ENCODE results near the gene DMBX1. TPM values are rescaled to one million over a fixed set of nuclear protein-coding genes. Genes with fewer than 3 reads are reported as not detected.

DMBX1 gene
- polyA plus RNA-seq, 1 donor from 2014 or later: 0.28 TPM

DNA sequence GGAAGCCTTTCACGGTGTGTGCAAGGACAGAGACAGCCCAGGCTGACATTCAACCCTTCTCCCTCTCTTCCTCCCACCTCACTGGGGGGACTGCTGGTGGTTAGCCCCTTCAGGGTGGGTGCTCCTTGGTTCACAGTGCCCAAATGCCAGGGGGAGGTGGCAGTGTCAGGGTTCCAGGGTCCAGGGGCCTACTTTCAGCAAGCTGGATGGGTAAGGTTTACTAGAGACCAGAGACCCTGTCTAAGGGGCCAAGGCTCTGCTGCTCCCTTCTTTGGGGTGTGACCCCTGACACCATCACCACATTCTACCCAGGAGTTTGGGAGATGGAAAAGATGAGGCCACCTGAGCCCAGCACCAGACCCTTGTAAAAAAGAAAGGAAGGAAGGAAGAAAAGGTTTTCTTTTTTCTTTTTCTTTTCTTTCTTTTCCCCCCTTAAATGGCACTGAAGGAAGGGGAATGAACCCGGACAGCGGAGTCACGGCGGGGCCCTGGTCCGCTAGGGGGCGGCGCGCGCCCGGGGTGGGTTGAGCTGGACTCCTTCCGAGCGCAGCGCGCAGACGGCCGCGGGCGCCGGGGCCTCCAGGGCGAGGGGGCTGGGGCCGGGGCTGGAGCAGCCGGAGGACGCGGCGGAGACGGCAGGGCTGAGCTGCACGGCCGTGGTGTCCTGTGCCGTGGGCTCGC is 43.0 kb downstream of the DMBX1 start:
- Histone ChIP-seq H3K9me3 (ENCODE audit: low read length) (no peaks in the 10 kb centered on the region), H3K27ac (ENCODE audit: low read length) (no peak overlapping the region), H2AFZ (ENCODE audit: low read depth, low read length) (no peak overlapping the region), H3K4me2 (ENCODE audit: low read length) (no peak overlapping the region), H3K27me3 (ENCODE audit: insufficient read depth, low read depth, low read length) (peaks cover 64% of the 10 kb centered on the region), H4K20me1 (ENCODE audit: insufficient read depth) (no peaks in the 10 kb centered on the region), H3K9ac (ENCODE audit: low read length) (no peak overlapping the region), H3K79me2 (replicated peaks; ENCODE audit: insufficient read depth, low read length) (no peaks in the 10 kb centered on the region), H3F3A (ENCODE audit: insufficient read depth, low read length, poor library complexity, severe bottlenecking) (no peaks in the 10 kb centered on the region), H3K36me3 (ENCODE audit: insufficient read depth, low read length) (no peaks in the 10 kb centered on the region), H3K9me2 (ENCODE audit: insufficient read depth, low read length) (no peaks in the 10 kb centered on the region), H3K4me3 (ENCODE audit: low read length) (peak overlapping the region; percentile 28)
- TF ChIP-seq, protein P1, sequence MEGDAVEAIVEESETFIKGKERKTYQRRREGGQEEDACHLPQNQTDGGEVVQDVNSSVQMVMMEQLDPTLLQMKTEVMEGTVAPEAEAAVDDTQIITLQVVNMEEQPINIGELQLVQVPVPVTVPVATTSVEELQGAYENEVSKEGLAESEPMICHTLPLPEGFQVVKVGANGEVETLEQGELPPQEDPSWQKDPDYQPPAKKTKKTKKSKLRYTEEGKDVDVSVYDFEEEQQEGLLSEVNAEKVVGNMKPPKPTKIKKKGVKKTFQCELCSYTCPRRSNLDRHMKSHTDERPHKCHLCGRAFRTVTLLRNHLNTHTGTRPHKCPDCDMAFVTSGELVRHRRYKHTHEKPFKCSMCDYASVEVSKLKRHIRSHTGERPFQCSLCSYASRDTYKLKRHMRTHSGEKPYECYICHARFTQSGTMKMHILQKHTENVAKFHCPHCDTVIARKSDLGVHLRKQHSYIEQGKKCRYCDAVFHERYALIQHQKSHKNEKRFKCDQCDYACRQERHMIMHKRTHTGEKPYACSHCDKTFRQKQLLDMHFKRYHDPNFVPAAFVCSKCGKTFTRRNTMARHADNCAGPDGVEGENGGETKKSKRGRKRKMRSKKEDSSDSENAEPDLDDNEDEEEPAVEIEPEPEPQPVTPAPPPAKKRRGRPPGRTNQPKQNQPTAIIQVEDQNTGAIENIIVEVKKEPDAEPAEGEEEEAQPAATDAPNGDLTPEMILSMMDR (IDR thresholded peaks at IDR 0.05; ENCODE audit: poor library complexity, severe bottlenecking): peak; percentile 73
- TF ChIP-seq RAD21 (conservative IDR thresholded peaks at IDR 0.05) (peak; percentile 77), POLR2AphosphoS5 (IDR thresholded peaks at IDR 0.05) (peak; percentile 16), SMC3 (conservative IDR thresholded peaks at IDR 0.05; ENCODE audit: poor library complexity) (peak; percentile 77)
- TF ChIP-seq, protein P2, sequence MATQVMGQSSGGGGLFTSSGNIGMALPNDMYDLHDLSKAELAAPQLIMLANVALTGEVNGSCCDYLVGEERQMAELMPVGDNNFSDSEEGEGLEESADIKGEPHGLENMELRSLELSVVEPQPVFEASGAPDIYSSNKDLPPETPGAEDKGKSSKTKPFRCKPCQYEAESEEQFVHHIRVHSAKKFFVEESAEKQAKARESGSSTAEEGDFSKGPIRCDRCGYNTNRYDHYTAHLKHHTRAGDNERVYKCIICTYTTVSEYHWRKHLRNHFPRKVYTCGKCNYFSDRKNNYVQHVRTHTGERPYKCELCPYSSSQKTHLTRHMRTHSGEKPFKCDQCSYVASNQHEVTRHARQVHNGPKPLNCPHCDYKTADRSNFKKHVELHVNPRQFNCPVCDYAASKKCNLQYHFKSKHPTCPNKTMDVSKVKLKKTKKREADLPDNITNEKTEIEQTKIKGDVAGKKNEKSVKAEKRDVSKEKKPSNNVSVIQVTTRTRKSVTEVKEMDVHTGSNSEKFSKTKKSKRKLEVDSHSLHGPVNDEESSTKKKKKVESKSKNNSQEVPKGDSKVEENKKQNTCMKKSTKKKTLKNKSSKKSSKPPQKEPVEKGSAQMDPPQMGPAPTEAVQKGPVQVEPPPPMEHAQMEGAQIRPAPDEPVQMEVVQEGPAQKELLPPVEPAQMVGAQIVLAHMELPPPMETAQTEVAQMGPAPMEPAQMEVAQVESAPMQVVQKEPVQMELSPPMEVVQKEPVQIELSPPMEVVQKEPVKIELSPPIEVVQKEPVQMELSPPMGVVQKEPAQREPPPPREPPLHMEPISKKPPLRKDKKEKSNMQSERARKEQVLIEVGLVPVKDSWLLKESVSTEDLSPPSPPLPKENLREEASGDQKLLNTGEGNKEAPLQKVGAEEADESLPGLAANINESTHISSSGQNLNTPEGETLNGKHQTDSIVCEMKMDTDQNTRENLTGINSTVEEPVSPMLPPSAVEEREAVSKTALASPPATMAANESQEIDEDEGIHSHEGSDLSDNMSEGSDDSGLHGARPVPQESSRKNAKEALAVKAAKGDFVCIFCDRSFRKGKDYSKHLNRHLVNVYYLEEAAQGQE (IDR thresholded peaks at IDR 0.05; ENCODE audit: borderline replicate concordance): no peak

DNA sequence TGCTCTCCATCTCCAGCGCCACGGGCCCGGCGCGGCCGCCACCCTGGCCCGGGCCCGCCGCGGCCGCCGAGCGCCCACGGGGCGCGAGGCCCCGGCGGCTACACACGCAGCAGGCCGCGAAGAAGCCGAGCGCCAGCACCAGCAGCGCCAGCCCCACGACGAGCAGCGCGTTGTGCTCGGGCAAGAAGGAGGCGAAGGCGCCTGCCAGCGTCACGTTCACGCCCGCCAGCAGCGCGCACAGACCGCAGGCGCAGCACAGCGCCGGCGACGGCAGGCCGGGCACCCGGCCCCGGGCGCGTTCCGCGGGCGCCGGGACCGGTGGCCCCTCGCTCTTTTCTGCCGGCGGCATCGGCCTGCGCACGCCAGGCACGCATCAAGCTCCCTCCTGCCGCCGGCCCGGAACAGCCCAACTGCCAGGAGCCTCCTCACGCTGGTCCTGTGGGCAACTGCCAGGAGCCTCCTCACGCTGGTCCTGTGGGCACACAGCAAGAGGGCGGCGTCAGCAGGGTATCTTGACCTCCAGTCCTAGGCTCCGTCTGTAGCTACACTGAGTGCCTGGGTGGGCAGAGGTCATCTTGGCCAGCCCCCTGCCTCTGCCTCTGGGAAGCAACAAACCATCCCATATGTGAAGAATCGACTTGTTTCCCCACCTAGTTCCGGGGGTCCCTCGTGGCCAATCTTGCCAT is 43.7 kb downstream of the DMBX1 start:
- Histone ChIP-seq H3K79me2 (replicated peaks; ENCODE audit: insufficient read depth, low read length) (no peaks in the 10 kb centered on the region), H3F3A (ENCODE audit: insufficient read depth, low read length, poor library complexity, severe bottlenecking) (no peaks in the 10 kb centered on the region), H2AFZ (ENCODE audit: low read depth, low read length) (no peak overlapping the region), H3K9ac (ENCODE audit: low read length) (peak overlapping the region; percentile 50), H3K4me3 (ENCODE audit: low read length) (peak overlapping the region; percentile 55), H3K27ac (ENCODE audit: low read length) (no peak overlapping the region), H3K9me3 (ENCODE audit: low read length) (no peaks in the 10 kb centered on the region), H4K20me1 (ENCODE audit: insufficient read depth) (no peaks in the 10 kb centered on the region), H3K4me2 (ENCODE audit: low read length) (no peak overlapping the region), H3K36me3 (ENCODE audit: insufficient read depth, low read length) (no peaks in the 10 kb centered on the region), H3K27me3 (ENCODE audit: insufficient read depth, low read depth, low read length) (peaks cover 57% of the 10 kb centered on the region), H3K9me2 (ENCODE audit: insufficient read depth, low read length) (no peaks in the 10 kb centered on the region)
- TF ChIP-seq, protein P2 (IDR thresholded peaks at IDR 0.05; ENCODE audit: borderline replicate concordance): no peak
- TF ChIP-seq SMC3 (conservative IDR thresholded peaks at IDR 0.05; ENCODE audit: poor library complexity): peak; percentile 26
- peak; percentile 4 for TF ChIP-seq RAD21 (conservative IDR thresholded peaks at IDR 0.05)
- TF ChIP-seq, protein P1 (IDR thresholded peaks at IDR 0.05; ENCODE audit: poor library complexity, severe bottlenecking): peak; percentile 28
- TF ChIP-seq POLR2AphosphoS5 (IDR thresholded peaks at IDR 0.05): peak; percentile 4
- no peak for TF ChIP-seq TAF1 (IDR thresholded peaks at IDR 0.05; ENCODE audit: low read depth)

All from neural cell (in vitro differentiated cells).